Measurements from ENCODE around the gene ROBO1. TPM values are rescaled to one million over a fixed set of nuclear protein-coding genes. Genes with fewer than 3 reads are reported as not detected.

Gene ROBO1
- polyA plus RNA-seq, 4 donors = 0.81 to 12.2 (median 2.6) TPM

DNA sequence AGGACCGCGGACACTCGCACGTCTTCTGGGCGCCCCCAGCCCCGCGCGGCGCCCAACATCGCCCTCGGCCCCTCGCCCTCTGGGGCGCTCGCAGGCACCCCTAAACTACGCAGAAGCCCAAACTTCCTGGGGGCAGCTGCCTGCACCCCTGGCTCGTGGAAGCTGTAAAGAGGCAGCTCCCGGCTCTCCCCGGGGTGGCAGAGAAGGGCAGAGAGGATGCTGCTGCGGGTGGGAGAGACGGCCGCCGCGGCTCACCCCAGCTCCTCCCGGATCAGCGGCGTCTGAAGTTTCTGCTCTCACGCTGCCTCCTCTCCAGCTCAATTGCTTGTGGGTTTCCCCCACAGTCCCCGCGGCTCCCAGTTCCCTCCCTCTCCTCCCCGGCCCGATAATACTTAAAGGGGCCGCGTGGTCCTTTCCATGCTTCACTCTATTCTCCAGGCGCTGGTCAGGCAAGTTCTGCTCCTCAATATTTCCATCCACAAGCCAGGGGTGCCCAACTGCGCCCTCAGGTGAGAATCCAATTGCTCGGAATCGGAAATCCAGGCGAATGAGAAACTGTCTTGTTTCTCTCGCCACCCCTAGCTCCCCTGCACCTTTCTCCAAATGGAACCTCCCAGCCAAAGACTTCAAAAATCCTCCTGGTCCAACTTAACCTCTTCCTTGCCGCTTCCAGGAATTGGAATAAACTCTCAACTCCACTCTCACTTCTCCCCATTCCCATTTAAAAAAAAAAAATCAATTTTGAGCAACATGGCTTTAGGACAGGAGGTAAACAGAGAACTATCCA is 748.5 kb downstream of the ROBO1 start:
- 1 to 4% (median 2%) methylated on average over 26 to 40 of the region's 40 CpGs for WGBS, 3 donors
- FAIRE-seq (no peak), DNase-seq (peak; percentile 29 to 65)
- no peaks in the 10 kb centered on the region for H3K36me3 ChIP-seq (ENCODE audit: control insufficient read depth in 3 of 3, insufficient read depth in 2 of 3, low read depth in 1 of 3, low read length in 3 of 3)
- peaks cover 0 to 2% (median 0%) of the 10 kb centered on the region in 3 donors for H3K4me1 ChIP-seq (ENCODE audit: control insufficient read depth in 3 of 3, insufficient read depth in 2 of 3, low read depth in 1 of 3, low read length in 2 of 3)
- no peaks in the 10 kb centered on the region for H3K9me3 ChIP-seq (ENCODE audit: control insufficient read depth in 2 of 2, insufficient read depth in 1 of 2, low read depth in 1 of 2, low read length in 1 of 2)
- H3K4me3 ChIP-seq (ENCODE audit: low read depth in 1 of 3, low read length in 3 of 3) = peak overlapping the region; percentile 22 to 68 (median 32)
- peaks cover 0 to 25% (median 0%) of the 10 kb centered on the region in 3 donors for H3K27me3 ChIP-seq (ENCODE audit: control insufficient read depth in 3 of 3, insufficient read depth in 3 of 3, low read length in 3 of 3)
- H3K27ac ChIP-seq (ENCODE audit: low read depth in 1 of 3, low read length in 2 of 3) = peak overlapping the region in 2 of 3 donors; percentile 78 to 85

DNA sequence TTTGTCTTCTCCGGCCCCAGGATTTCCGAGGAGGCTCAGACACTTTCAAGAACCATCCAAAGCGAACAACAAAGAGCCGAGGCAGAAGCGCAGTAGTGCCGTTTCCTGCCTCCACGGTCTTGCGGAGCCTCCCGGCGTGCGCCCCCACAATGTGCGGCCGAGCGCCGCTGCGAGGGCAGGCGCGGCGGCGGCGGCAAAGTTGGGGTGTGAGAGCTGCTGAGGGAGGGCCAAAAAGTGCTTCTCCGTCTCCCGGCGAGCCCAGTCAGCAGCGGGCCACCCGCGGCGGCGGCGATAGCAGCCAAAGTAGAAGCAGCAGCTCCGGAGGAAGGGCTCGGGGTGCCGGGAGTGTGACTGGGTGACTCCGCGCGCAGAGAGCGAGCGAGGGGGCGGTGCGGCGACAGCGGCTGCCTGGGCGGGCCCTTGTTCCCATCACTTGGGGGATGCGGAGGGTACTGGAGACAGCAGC is 749.1 kb downstream of the ROBO1 start:
- peaks cover 0 to 2% (median 0%) of the 10 kb centered on the region in 3 donors for H3K4me1 ChIP-seq (ENCODE audit: control insufficient read depth in 3 of 3, insufficient read depth in 2 of 3, low read depth in 1 of 3, low read length in 2 of 3)
- no peak for FAIRE-seq
- H3K4me3 ChIP-seq (ENCODE audit: low read depth in 1 of 3, low read length in 3 of 3) = peak overlapping the region; percentile 31 to 68 (median 32)
- WGBS, 3 donors = 1 to 4% (median 1%) methylated on average over 39 to 44 of the region's 44 CpGs
- no peaks in the 10 kb centered on the region for H3K9me3 ChIP-seq (ENCODE audit: control insufficient read depth in 2 of 2, insufficient read depth in 1 of 2, low read depth in 1 of 2, low read length in 1 of 2)
- peaks cover 0 to 25% (median 0%) of the 10 kb centered on the region in 3 donors for H3K27me3 ChIP-seq (ENCODE audit: control insufficient read depth in 3 of 3, insufficient read depth in 3 of 3, low read length in 3 of 3)
- H3K36me3 ChIP-seq (ENCODE audit: control insufficient read depth in 3 of 3, insufficient read depth in 2 of 3, low read depth in 1 of 3, low read length in 3 of 3) = no peaks in the 10 kb centered on the region
- H3K27ac ChIP-seq (ENCODE audit: low read depth in 1 of 3, low read length in 2 of 3) = peak overlapping the region in 2 of 3 donors; percentile 78 to 85
- peak; percentile 8 to 54 for DNase-seq

DNA sequence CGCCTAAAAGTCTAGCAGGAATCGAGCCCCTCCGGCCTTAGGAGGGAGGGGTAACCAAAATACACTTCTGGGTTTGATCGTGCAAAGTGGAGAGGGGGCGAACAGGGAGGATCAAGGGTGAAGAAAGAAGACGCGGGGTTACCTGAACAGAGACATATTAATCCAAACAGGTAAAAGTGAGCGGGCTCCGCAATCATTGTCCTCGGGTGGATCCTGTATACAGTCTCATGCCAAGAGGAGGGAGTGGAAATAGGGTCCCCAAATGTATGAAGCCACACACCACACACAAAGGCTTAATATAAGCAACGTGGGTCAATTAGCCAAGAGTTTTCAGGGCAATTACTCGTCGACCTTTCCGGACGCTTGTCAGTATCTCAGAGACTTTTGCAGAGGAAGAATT is 749.5 kb downstream of the ROBO1 start:
- 1 to 4% (median 2%) methylated on average over 15 of the region's 15 CpGs for WGBS, 3 donors
- Histone ChIP-seq H3K27ac (ENCODE audit: low read depth in 1 of 3, low read length in 2 of 3) (peak overlapping the region in 2 of 3 donors; percentile 78 to 85), H3K4me1 (ENCODE audit: control insufficient read depth in 3 of 3, insufficient read depth in 2 of 3, low read depth in 1 of 3, low read length in 2 of 3) (peaks cover 0 to 2% (median 0%) of the 10 kb centered on the region in 3 donors), H3K36me3 (ENCODE audit: control insufficient read depth in 3 of 3, insufficient read depth in 2 of 3, low read depth in 1 of 3, low read length in 3 of 3) (no peaks in the 10 kb centered on the region), H3K9me3 (ENCODE audit: control insufficient read depth in 2 of 2, insufficient read depth in 1 of 2, low read depth in 1 of 2, low read length in 1 of 2) (no peaks in the 10 kb centered on the region), H3K27me3 (ENCODE audit: control insufficient read depth in 3 of 3, insufficient read depth in 3 of 3, low read length in 3 of 3) (peaks cover 0 to 25% (median 0%) of the 10 kb centered on the region in 3 donors), H3K4me3 (ENCODE audit: low read depth in 1 of 3, low read length in 3 of 3) (peak overlapping the region; percentile 14 to 68 (median 31))
- DNase-seq (no peak), FAIRE-seq (no peak)

DNA sequence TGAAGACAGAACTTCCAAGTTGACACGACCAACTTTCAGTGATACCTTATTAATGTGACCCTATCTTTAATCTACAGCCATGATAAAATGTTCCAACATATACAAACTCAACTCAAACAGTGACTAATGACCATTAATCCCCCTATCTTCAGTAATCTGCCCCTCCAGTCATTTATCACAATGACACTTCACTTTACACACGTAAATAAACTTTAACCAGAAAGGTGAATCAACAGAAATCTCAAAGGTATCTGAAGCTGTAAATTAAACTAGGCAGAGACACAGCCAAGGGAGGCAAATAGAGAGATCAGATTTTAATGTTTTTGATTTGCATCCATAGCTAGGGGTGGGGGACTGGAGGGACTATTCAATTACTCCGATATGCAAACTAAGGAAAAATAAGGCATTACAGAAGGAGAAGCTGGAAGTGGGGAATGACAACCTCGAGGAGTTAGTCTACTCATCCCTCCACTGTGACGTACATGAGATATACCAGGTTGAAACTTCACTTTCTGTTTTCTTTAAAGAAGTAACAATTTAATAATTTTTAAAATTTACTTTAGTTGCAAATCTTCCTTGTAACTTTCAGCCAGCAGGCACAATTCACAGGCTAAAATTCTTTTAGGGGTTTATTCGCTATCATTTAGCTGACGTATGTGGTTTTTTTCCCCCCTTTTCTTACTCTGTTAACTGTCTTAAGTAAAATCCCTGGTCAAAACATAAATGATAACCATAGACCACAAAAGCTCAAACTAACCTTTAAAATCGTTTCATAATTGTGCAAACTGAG is 751.0 kb downstream of the ROBO1 start:
- H3K36me3 ChIP-seq (ENCODE audit: control insufficient read depth in 3 of 3, insufficient read depth in 2 of 3, low read depth in 1 of 3, low read length in 3 of 3) = no peaks in the 10 kb centered on the region
- peaks cover 0 to 2% (median 0%) of the 10 kb centered on the region in 3 donors for H3K4me1 ChIP-seq (ENCODE audit: control insufficient read depth in 3 of 3, insufficient read depth in 2 of 3, low read depth in 1 of 3, low read length in 2 of 3)
- peaks cover 0 to 25% (median 0%) of the 10 kb centered on the region in 3 donors for H3K27me3 ChIP-seq (ENCODE audit: control insufficient read depth in 3 of 3, insufficient read depth in 3 of 3, low read length in 3 of 3)
- DNase-seq (no peak), FAIRE-seq (no peak)
- no peaks in the 10 kb centered on the region for H3K9me3 ChIP-seq (ENCODE audit: control insufficient read depth in 2 of 2, insufficient read depth in 1 of 2, low read depth in 1 of 2, low read length in 1 of 2)
- H3K27ac ChIP-seq (ENCODE audit: low read depth in 1 of 3, low read length in 2 of 3) = no peak overlapping the region
- 14 to 31% (median 17%) methylated on average over 8 of the region's 8 CpGs for WGBS, 3 donors
- H3K4me3 ChIP-seq (ENCODE audit: low read depth in 1 of 3, low read length in 3 of 3) = peak overlapping the region in 1 of 3 donors; percentile 68

DNA sequence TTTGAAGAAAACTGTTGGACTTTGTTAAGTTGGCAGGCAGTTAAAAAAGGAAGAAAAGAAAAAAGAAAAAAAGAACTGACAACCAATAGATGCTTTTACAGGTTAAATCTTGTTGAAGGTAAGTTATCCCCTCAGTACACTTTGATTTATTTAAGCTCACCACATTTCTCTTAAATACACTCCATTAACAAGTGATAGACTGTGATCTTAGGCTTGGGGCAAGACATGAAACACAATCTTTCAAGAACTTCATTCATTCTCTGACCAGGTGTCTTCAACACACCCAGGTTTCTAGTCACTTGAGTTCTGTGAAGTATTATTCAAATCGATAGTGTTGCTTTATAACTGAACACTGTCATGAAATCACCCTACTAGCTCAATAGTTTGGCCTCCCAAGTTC is 751.9 kb downstream of the ROBO1 start:
- no peaks in the 10 kb centered on the region for H3K36me3 ChIP-seq (ENCODE audit: control insufficient read depth in 3 of 3, insufficient read depth in 2 of 3, low read depth in 1 of 3, low read length in 3 of 3)
- no peak overlapping the region for H3K4me3 ChIP-seq (ENCODE audit: low read depth in 1 of 3, low read length in 3 of 3)
- no peaks in the 10 kb centered on the region for H3K9me3 ChIP-seq (ENCODE audit: control insufficient read depth in 2 of 2, insufficient read depth in 1 of 2, low read depth in 1 of 2, low read length in 1 of 2)
- DNase-seq (no peak), FAIRE-seq (no peak)
- H3K27ac ChIP-seq (ENCODE audit: low read depth in 1 of 3, low read length in 2 of 3) = no peak overlapping the region
- 50 to 55% (median 51%) methylated on average over 1 of the region's 1 CpG for whole genome bisulfite sequencing, 3 donors
- H3K27me3 ChIP-seq (ENCODE audit: control insufficient read depth in 3 of 3, insufficient read depth in 3 of 3, low read length in 3 of 3) = peaks cover 0 to 25% (median 0%) of the 10 kb centered on the region in 3 donors
- peaks cover 0 to 2% (median 0%) of the 10 kb centered on the region in 3 donors for H3K4me1 ChIP-seq (ENCODE audit: control insufficient read depth in 3 of 3, insufficient read depth in 2 of 3, low read depth in 1 of 3, low read length in 2 of 3)

DNA sequence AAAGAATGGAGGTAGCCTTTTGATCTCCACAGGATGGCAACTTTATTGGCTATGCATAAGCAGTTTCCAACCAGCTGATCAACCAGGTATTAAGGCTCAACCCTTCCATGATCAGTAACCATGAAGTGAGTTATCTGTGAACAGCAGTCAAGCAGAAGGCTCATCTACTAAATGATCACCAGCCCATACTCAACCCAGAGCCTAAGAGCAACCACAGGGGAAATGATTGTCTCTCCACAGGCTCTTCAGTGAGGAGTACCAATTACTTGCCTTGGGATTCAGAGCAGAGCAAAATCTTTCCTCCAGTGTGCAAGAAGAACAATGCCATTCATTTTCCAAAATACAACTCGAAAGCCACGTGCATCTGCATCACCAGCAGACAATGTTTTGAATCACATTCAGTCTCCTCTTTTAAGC is 754.8 kb downstream of the ROBO1 start:
- Histone ChIP-seq H3K4me1 (ENCODE audit: control insufficient read depth in 3 of 3, insufficient read depth in 2 of 3, low read depth in 1 of 3, low read length in 2 of 3) (no peaks in the 10 kb centered on the region), H3K36me3 (ENCODE audit: control insufficient read depth in 3 of 3, insufficient read depth in 2 of 3, low read depth in 1 of 3, low read length in 3 of 3) (no peaks in the 10 kb centered on the region), H3K4me3 (ENCODE audit: low read depth in 1 of 3, low read length in 3 of 3) (no peak overlapping the region), H3K27ac (ENCODE audit: low read depth in 1 of 3, low read length in 2 of 3) (no peak overlapping the region), H3K27me3 (ENCODE audit: control insufficient read depth in 3 of 3, insufficient read depth in 3 of 3, low read length in 3 of 3) (peaks cover 0 to 10% (median 0%) of the 10 kb centered on the region in 3 donors), H3K9me3 (ENCODE audit: control insufficient read depth in 2 of 2, insufficient read depth in 1 of 2, low read depth in 1 of 2, low read length in 1 of 2) (no peaks in the 10 kb centered on the region)
- DNase-seq = no peak
- FAIRE-seq = no peak
- 61 to 68% (median 66%) methylated on average over 2 of the region's 2 CpGs for WGBS, 3 donors

DNA sequence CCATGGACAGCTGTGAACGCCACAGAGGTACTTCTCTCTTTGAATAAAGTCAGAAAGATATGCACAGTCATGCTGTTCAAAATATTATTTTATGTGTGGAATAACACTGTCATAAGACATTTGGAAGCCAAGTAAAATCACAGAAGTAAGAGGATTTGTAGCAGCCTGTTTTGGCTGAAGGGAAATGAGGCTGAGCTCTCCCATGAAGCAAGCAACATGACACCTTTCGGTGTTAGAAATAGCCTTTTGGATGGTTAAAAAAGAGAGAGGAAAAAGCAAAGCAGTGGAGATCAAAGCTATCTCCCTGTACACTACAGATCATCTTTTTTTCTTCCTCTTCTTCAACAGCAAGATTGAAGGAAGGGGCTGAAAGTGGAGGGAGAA is 755.3 kb downstream of the ROBO1 start:
- H3K36me3 ChIP-seq (ENCODE audit: control insufficient read depth in 3 of 3, insufficient read depth in 2 of 3, low read depth in 1 of 3, low read length in 3 of 3) = no peaks in the 10 kb centered on the region
- WGBS, 3 donors = 70 to 90% (median 79%) methylated on average over 2 of the region's 2 CpGs
- FAIRE-seq = no peak

DNA sequence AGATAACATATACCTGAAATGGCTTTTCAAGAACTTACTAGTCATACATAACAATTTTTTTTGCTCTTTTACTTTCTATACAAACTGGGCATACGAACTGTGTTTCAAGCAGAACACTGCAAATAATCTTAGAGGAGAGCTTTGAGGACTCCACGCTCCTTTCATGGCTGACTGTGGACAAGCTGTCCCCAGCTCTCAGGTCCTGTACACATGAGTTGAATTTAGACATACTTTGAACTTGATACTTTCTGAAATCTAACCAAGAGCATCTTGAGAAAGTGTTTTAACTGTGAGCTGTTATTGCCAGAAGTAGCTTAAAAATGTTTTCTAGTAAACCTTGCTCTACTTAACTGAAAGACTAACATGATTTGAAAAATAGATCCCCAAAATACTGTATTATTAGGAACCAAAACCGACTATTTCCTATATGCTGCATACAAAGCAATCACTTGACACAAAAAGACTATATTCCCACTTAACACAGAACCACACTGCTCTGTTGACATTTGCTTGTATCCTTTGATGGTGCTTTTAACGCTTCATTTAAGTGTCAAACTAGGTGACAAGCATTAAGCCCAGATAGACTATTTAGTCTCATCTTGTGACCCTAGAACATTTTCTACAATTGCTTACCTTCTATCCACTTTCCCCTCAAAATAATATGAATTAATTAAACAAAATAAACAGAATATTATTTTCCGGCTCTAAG is 755.8 kb downstream of the ROBO1 start:
- DNase-seq (no peak), FAIRE-seq (no peak)
- H3K4me1 ChIP-seq (ENCODE audit: control insufficient read depth in 3 of 3, insufficient read depth in 2 of 3, low read depth in 1 of 3, low read length in 2 of 3) = no peaks in the 10 kb centered on the region
- H3K27ac ChIP-seq (ENCODE audit: low read depth in 1 of 3, low read length in 2 of 3) = no peak overlapping the region
- 73 to 74% (median 74%) methylated on average over 5 of the region's 5 CpGs for WGBS, 3 donors
- H3K4me3 ChIP-seq (ENCODE audit: low read depth in 1 of 3, low read length in 3 of 3) = no peak overlapping the region
- H3K9me3 ChIP-seq (ENCODE audit: control insufficient read depth in 2 of 2, insufficient read depth in 1 of 2, low read depth in 1 of 2, low read length in 1 of 2) = no peaks in the 10 kb centered on the region
- no peaks in the 10 kb centered on the region for H3K36me3 ChIP-seq (ENCODE audit: control insufficient read depth in 3 of 3, insufficient read depth in 2 of 3, low read depth in 1 of 3, low read length in 3 of 3)
- peaks cover 0 to 3% (median 0%) of the 10 kb centered on the region in 3 donors for H3K27me3 ChIP-seq (ENCODE audit: control insufficient read depth in 3 of 3, insufficient read depth in 3 of 3, low read length in 3 of 3)

More for the DNA sequence above, 755.3 kb downstream of the ROBO1 start:
- Histone ChIP-seq H3K9me3 (ENCODE audit: control insufficient read depth in 2 of 2, insufficient read depth in 1 of 2, low read depth in 1 of 2, low read length in 1 of 2) (no peaks in the 10 kb centered on the region), H3K4me1 (ENCODE audit: control insufficient read depth in 3 of 3, insufficient read depth in 2 of 3, low read depth in 1 of 3, low read length in 2 of 3) (no peaks in the 10 kb centered on the region), H3K27me3 (ENCODE audit: control insufficient read depth in 3 of 3, insufficient read depth in 3 of 3, low read length in 3 of 3) (peaks cover 0 to 5% (median 0%) of the 10 kb centered on the region in 3 donors), H3K27ac (ENCODE audit: low read depth in 1 of 3, low read length in 2 of 3) (no peak overlapping the region), H3K4me3 (ENCODE audit: low read depth in 1 of 3, low read length in 3 of 3) (no peak overlapping the region)
- DNase-seq = no peak

Data from small intestine (tissue), 7 donors.